ENCODE results near the gene MPP7. TPM values are rescaled to one million over a fixed set of nuclear protein-coding genes. Genes with fewer than 3 reads are reported as not detected.

MPP7 gene
- total and polyA plus RNA-seq, 2 donors (not counting 3 experiments of a cell fraction or from before 2014, with no cell fraction given): 0.17 to 0.73 TPM

DNA sequence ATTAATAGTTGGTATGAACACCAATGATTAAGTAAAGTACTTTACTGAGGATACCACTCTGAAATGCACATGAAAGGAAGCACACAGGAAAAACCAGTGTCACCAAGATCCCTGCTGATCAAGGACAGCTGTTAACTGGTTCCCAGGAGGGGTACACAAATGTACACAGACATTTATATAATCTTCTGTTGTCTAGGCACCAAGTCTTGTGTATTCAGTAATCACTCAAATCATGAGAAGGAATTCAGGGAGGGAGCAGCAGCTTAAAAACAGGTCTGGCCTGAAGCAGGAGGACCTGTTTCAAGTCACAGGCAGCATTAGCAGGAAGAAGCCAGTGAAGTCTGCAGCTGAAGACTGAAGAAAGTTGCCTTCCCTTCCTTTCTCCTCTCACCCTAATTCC, 18.7 kb downstream of the MPP7 start:
- ChIA-PET CTCF (no interaction called here), POLR2A (no interaction called here)
- Histone ChIP-seq H3K4me3 (replicated peaks in 1 of 3; ENCODE audit: insufficient read depth in 1 of 3, low read depth in 1 of 3, low read length in 3 of 3) (no peak overlapping the region), H3K9ac (replicated peaks; ENCODE audit: extremely low read depth, insufficient read depth, low read length) (no peak overlapping the region), H3K4me2 (ENCODE audit: insufficient read depth, low read length) (no peak overlapping the region), H3K9me1 (replicated peaks; ENCODE audit: control insufficient read depth, extremely low read depth, insufficient read depth, low read length) (no peaks in the 10 kb centered on the region), H3K9me3 (replicated peaks; ENCODE audit: control insufficient read depth, insufficient read depth, low read length) (no peaks in the 10 kb centered on the region), H3K36me3 (ENCODE audit: control insufficient read depth in 2 of 2, extremely low read depth in 1 of 2, insufficient read depth in 2 of 2, low read length in 2 of 2) (no peaks in the 10 kb centered on the region), H3K79me2 (ENCODE audit: control insufficient read depth, insufficient read depth, low read length) (no peaks in the 10 kb centered on the region), H3K4me1 (ENCODE audit: control insufficient read depth, extremely low read depth, insufficient read depth, low read length) (no peaks in the 10 kb centered on the region), H3K27me3 (ENCODE audit: control insufficient read depth in 2 of 2, insufficient read depth in 2 of 2, low read length in 2 of 2) (no peaks in the 10 kb centered on the region), H2AFZ (ENCODE audit: low read depth, low read length) (no peak overlapping the region), H3K27ac (ENCODE audit: insufficient read depth, low read depth, low read length) (no peak overlapping the region), H4K20me1 (replicated peaks; ENCODE audit: control insufficient read depth, extremely low read depth, insufficient read depth, low read length) (no peaks in the 10 kb centered on the region)
- DNase-seq (ENCODE audit: low read depth, low spot score) (no peak), FAIRE-seq (no peak)
- dilution Hi-C loops (cut with MboI; ENCODE audit: extremely low pct_ligation_motif_present, low sequenced_read_pairs): no loop called here
- TF ChIP-seq POLR2A (IDR thresholded peaks at IDR 0.05; ENCODE audit: low read depth, low read length): no peak
- TF ChIP-seq MYC (IDR thresholded peaks at IDR 0.05; ENCODE audit: low read depth, low read length): no peak
- no peak for TF ChIP-seq EZH2 (IDR thresholded peaks at IDR 0.05; ENCODE audit: borderline replicate concordance, low read depth, low read length, severe bottlenecking)
- TF ChIP-seq GATA2 (IDR thresholded peaks at IDR 0.05; ENCODE audit: insufficient read depth, insufficient read length, low read depth, low read length): no peak
- no peak for TF ChIP-seq FOS (IDR thresholded peaks at IDR 0.05; ENCODE audit: borderline replicate concordance, insufficient read depth, low read length)
- TF ChIP-seq, protein P1, sequence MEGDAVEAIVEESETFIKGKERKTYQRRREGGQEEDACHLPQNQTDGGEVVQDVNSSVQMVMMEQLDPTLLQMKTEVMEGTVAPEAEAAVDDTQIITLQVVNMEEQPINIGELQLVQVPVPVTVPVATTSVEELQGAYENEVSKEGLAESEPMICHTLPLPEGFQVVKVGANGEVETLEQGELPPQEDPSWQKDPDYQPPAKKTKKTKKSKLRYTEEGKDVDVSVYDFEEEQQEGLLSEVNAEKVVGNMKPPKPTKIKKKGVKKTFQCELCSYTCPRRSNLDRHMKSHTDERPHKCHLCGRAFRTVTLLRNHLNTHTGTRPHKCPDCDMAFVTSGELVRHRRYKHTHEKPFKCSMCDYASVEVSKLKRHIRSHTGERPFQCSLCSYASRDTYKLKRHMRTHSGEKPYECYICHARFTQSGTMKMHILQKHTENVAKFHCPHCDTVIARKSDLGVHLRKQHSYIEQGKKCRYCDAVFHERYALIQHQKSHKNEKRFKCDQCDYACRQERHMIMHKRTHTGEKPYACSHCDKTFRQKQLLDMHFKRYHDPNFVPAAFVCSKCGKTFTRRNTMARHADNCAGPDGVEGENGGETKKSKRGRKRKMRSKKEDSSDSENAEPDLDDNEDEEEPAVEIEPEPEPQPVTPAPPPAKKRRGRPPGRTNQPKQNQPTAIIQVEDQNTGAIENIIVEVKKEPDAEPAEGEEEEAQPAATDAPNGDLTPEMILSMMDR (IDR thresholded peaks at IDR 0.05; ENCODE audit: extremely low read depth in 1 of 2, insufficient read depth in 1 of 2, low read depth in 1 of 2, low read length in 2 of 2): no peak
- TF ChIP-seq, protein P2, sequence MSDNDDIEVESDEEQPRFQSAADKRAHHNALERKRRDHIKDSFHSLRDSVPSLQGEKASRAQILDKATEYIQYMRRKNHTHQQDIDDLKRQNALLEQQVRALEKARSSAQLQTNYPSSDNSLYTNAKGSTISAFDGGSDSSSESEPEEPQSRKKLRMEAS (IDR thresholded peaks at IDR 0.05; ENCODE audit: insufficient read depth, insufficient read length): no peak
- TF ChIP-seq JUN (IDR thresholded peaks at IDR 0.05; ENCODE audit: borderline replicate concordance, insufficient read depth, insufficient read length, low read depth): no peak
- TF ChIP-seq POLR2AphosphoS5 (IDR thresholded peaks at IDR 0.05; ENCODE audit: insufficient read depth, low read depth, low read length): no peak
- intact Hi-C loops (cut with micrococcal nuclease): no loop called here
- no TSS peak for BruUV-seq (replicated peaks)

All from endothelial cell of umbilical vein (primary cell).